ENCODE measurements around the gene QRICH2. TPM values are rescaled to one million over a fixed set of nuclear protein-coding genes. Genes with fewer than 3 reads are reported as not detected.

QRICH2 gene
- total and polyA plus RNA-seq, 9 of the 15 experiments (the other 6 are each of a cell fraction or from before 2014, with no cell fraction given): 0.03 to 1.6 (median 0.81) TPM

DNA sequence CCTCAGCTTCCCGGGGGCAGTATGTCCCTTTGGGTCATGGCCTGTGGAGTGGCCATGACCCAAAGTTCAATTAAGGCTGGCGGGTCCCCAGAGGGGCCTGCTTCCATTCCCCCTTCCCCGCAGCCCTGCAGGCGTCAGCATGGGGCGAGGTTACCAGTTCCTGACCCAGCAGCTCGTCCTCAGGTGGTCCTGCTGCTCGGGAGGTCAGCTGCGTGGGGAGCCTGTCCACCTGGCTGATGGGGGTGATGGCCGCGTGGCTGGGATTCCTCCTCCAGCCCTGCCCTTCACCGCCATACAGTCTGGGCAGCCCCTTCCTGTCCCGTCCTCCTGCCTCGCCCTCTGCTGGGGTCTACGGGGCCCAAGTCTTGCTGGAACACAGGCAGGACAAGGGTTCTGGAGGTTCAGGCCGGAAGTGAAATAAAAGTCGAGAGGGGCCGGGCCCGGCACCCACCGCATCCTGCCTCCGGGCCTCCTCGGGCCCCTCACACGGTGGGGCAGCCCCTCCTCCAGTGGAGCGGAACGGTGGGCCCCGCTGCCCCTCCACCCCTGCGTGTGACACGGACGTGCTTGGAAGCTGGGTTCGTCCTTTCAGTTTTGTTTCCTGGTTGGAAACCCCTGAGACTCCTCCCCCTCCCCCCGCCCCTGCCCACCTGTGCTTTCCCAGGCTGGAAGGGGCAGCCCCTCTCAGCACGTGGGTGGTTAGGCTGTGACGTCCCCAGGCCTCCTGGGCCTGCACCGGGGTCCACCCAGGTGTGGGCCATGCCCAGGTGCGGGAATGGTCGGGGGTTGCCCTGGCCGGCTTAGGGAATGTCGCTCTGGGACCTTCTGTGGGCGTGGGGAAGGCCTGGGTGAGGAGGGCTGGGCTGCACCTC lies 36.2 kb downstream of the QRICH2 start (continued):
- peak; percentile 99 for TF ChIP-seq RBM22 (IDR thresholded peaks at IDR 0.05; ENCODE audit: low read depth, low read length, poor library complexity, severe bottlenecking)
- no peak for TF ChIP-seq PHF8 (IDR thresholded peaks at IDR 0.05; ENCODE audit: borderline replicate concordance, low read length)
- TF ChIP-seq, protein P1, sequence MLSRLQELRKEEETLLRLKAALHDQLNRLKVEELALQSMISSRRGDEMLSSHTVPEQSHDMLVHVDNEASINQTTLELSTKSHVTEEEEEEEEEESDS (CRISPR knock-in tag; IDR thresholded peaks at IDR 0.05): no peak
- TF ChIP-seq, protein P2, sequence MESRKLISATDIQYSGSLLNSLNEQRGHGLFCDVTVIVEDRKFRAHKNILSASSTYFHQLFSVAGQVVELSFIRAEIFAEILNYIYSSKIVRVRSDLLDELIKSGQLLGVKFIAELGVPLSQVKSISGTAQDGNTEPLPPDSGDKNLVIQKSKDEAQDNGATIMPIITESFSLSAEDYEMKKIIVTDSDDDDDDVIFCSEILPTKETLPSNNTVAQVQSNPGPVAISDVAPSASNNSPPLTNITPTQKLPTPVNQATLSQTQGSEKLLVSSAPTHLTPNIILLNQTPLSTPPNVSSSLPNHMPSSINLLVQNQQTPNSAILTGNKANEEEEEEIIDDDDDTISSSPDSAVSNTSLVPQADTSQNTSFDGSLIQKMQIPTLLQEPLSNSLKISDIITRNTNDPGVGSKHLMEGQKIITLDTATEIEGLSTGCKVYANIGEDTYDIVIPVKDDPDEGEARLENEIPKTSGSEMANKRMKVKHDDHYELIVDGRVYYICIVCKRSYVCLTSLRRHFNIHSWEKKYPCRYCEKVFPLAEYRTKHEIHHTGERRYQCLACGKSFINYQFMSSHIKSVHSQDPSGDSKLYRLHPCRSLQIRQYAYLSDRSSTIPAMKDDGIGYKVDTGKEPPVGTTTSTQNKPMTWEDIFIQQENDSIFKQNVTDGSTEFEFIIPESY (CRISPR knock-in tag; IDR thresholded peaks at IDR 0.05): peak; percentile 95
- no peak for TF ChIP-seq ZNF561 (CRISPR knock-in tag; conservative IDR thresholded peaks at IDR 0.05)
- 0 out of 2 replicates have a peak, but pooled peaks have one; percentile 9 for TF ChIP-seq ZC3H4 (CRISPR knock-in tag; IDR thresholded peaks at IDR 0.05; ENCODE audit: borderline replicate concordance)
- peak; percentile 16 for TF ChIP-seq HNRNPLL (IDR thresholded peaks at IDR 0.05; ENCODE audit: low read depth, low read length, poor library complexity, severe bottlenecking)
- TF ChIP-seq, protein P3, sequence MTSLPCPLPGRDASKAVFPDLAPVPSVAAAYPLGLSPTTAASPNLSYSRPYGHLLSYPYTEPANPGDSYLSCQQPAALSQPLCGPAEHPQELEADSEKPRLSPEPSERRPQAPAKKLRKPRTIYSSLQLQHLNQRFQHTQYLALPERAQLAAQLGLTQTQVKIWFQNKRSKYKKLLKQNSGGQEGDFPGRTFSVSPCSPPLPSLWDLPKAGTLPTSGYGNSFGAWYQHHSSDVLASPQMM (CRISPR knock-in tag; IDR thresholded peaks at IDR 0.05): no peak
- peak in 1 of 2 experiments; percentile 61; a peak in 1 of 4 replicates for TF ChIP-seq NONO (IDR thresholded peaks at IDR 0.05; ENCODE audit: low read depth in 2 of 2, low read length in 1 of 2)
- TF ChIP-seq CREM (IDR thresholded peaks at IDR 0.05; ENCODE audit: low read depth): no peak
- TF ChIP-seq ZNF717 (CRISPR knock-in tag; IDR thresholded peaks at IDR 0.05): peak; percentile 41; the same call in 1 of the 2 replicates
- TF ChIP-seq, protein P4, sequence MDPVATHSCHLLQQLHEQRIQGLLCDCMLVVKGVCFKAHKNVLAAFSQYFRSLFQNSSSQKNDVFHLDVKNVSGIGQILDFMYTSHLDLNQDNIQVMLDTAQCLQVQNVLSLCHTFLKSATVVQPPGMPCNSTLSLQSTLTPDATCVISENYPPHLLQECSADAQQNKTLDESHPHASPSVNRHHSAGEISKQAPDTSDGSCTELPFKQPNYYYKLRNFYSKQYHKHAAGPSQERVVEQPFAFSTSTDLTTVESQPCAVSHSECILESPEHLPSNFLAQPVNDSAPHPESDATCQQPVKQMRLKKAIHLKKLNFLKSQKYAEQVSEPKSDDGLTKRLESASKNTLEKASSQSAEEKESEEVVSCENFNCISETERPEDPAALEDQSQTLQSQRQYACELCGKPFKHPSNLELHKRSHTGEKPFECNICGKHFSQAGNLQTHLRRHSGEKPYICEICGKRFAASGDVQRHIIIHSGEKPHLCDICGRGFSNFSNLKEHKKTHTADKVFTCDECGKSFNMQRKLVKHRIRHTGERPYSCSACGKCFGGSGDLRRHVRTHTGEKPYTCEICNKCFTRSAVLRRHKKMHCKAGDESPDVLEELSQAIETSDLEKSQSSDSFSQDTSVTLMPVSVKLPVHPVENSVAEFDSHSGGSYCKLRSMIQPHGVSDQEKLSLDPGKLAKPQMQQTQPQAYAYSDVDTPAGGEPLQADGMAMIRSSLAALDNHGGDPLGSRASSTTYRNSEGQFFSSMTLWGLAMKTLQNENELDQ (CRISPR knock-in tag; IDR thresholded peaks at IDR 0.05; ENCODE audit: borderline replicate concordance): no peak
- peak; percentile 84 for TF ChIP-seq POLR2B (IDR thresholded peaks at IDR 0.05; ENCODE audit: low read depth, partially characterized antibody)
- no peak for TF ChIP-seq ZNF583 (CRISPR knock-in tag; IDR thresholded peaks at IDR 0.05)
- peak; percentile 70 for TF ChIP-seq SUPT5H (IDR thresholded peaks at IDR 0.05)
- TF ChIP-seq, protein P5, sequence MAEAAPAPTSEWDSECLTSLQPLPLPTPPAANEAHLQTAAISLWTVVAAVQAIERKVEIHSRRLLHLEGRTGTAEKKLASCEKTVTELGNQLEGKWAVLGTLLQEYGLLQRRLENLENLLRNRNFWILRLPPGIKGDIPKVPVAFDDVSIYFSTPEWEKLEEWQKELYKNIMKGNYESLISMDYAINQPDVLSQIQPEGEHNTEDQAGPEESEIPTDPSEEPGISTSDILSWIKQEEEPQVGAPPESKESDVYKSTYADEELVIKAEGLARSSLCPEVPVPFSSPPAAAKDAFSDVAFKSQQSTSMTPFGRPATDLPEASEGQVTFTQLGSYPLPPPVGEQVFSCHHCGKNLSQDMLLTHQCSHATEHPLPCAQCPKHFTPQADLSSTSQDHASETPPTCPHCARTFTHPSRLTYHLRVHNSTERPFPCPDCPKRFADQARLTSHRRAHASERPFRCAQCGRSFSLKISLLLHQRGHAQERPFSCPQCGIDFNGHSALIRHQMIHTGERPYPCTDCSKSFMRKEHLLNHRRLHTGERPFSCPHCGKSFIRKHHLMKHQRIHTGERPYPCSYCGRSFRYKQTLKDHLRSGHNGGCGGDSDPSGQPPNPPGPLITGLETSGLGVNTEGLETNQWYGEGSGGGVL (CRISPR knock-in tag; IDR thresholded peaks at IDR 0.05): no peak
- TF ChIP-seq GATA2 (CRISPR knock-in tag; IDR thresholded peaks at IDR 0.05): no peak
- no peak for TF ChIP-seq DACH1 (IDR thresholded peaks at IDR 0.05; ENCODE audit: partially characterized antibody)
- no peak for TF ChIP-seq KLF6 (CRISPR knock-in tag; IDR thresholded peaks at IDR 0.05; ENCODE audit: borderline replicate concordance)
- TF ChIP-seq CREB1 (IDR thresholded peaks at IDR 0.05): 0 out of 2 replicates have a peak, but pooled peaks have one; percentile 24
- TF ChIP-seq CREB1 (CRISPR knock-in tag; IDR thresholded peaks at IDR 0.05): no peak

All from K562 (cell line).